GM23338 (cell line): ENCODE measurements around the gene CFAP77. TPM values are rescaled to one million over a fixed set of nuclear protein-coding genes. Genes with fewer than 3 reads are reported as not detected.
A peak's percentile ranks its signal among the peaks of the same experiment; 100 is the strongest.

Source experiments
- ATAC-seq: fragments of 200-7000 bp; cut with Tn5 transposase; 3 replicates; pipeline ENCODE4 v1.9.1; 2020
- DNase-seq: peaks from one replicate; pipeline ENCODE4 v3.0.0-alpha.2; 2015; ENCODE audit warnings: low spot score
- H2AFZ ChIP-seq: fragments of 200-600 bp; sonication (generic); 2 replicates; pipeline ENCODE4 v1.8.0; 2016; ENCODE audit warnings: antibody characterized with exemption, mild to moderate bottlenecking, moderate library complexity
- H3F3A ChIP-seq: fragments of 200-600 bp; sonication (generic); replicated peaks from 2 replicates; pipeline ENCODE4 v1.8.0; 2017; ENCODE audit warnings: antibody characterized with exemption, mixed run types, low read depth
- H3K27ac ChIP-seq: fragments of 200-600 bp; sonication (generic); 2 replicates; pipeline ENCODE4 v1.6.1; 2016; ENCODE audit warnings: low read depth
- H3K27me3 ChIP-seq: fragments of 200-600 bp; sonication (generic); 2 replicates; pipeline ENCODE4 v1.8.0; 2016; ENCODE audit warnings: mild to moderate bottlenecking, mixed run types, moderate library complexity; ENCODE audit not compliant: insufficient read depth
- H3K36me3 ChIP-seq: fragments of 200-600 bp; sonication (generic); 2 replicates; pipeline ENCODE4 v1.8.0; 2016; ENCODE audit warnings: mild to moderate bottlenecking; ENCODE audit not compliant: insufficient read depth
- H3K4me1 ChIP-seq: fragments of 200-600 bp; sonication (generic); 2 replicates; pipeline ENCODE4 v1.8.0; 2016; ENCODE audit warnings: mild to moderate bottlenecking, moderate library complexity; ENCODE audit not compliant: insufficient read depth
- H3K4me2 ChIP-seq: fragments of 200-600 bp; sonication (generic); 2 replicates; pipeline ENCODE4 v1.7.1; 2017; ENCODE audit warnings: mixed run types
- H3K4me3 ChIP-seq: fragments of 200-600 bp; sonication (generic); 2 replicates; pipeline ENCODE4 v1.6.1; 2016; ENCODE audit warnings: mixed run types
- H3K79me2 ChIP-seq: fragments of 200-600 bp; sonication (generic); replicated peaks from 2 replicates; pipeline ENCODE4 v1.8.0; 2017; ENCODE audit warnings: mild to moderate bottlenecking; ENCODE audit not compliant: insufficient read depth
- H3K9me2 ChIP-seq: fragments of 200-600 bp; sonication (generic); 2 replicates; pipeline ENCODE4 v1.8.0; 2017; ENCODE audit not compliant: insufficient read depth
- H4K20me1 ChIP-seq: fragments of 200-600 bp; sonication (generic); replicated peaks from 2 replicates; pipeline ENCODE4 v1.8.0; 2017; ENCODE audit warnings: mild to moderate bottlenecking; ENCODE audit not compliant: insufficient read depth
- H3K27ac Mint-ChIP-seq: 2 replicates; pipeline ENCODE4 v1.8.0; 2020; ENCODE audit warnings: inconsistent platforms, mild to moderate bottlenecking, moderate library complexity, mixed read lengths
- H3K27me3 Mint-ChIP-seq: 3 replicates; pipeline ENCODE4 v1.8.0; 2022; ENCODE audit warnings: low read depth, mild to moderate bottlenecking, moderate library complexity, mixed read lengths, inconsistent platforms; ENCODE audit not compliant: insufficient read depth, poor library complexity
- H3K36me3 Mint-ChIP-seq: 3 replicates; pipeline ENCODE4 v1.8.0; 2021; ENCODE audit warnings: low read depth, mild to moderate bottlenecking, inconsistent platforms, moderate library complexity, mixed read lengths
- H3K4me1 Mint-ChIP-seq: 3 replicates; pipeline ENCODE4 v1.8.0; 2020; ENCODE audit warnings: mild to moderate bottlenecking, inconsistent platforms, mixed read lengths
- H3K4me3 Mint-ChIP-seq: 3 replicates; pipeline ENCODE4 v1.8.0; 2021; ENCODE audit warnings: moderate library complexity, mild to moderate bottlenecking, inconsistent platforms, mixed read lengths
- H3K9me3 Mint-ChIP-seq: 3 replicates; pipeline ENCODE4 v1.8.0; 2020; ENCODE audit warnings: moderate library complexity, mild to moderate bottlenecking, inconsistent platforms, mixed read lengths
- EZH2 ChIP-seq: fragments of 200-600 bp; sonication (generic); IDR thresholded peaks from one replicate; pipeline ENCODE4 v1.8.0; 2017; ENCODE audit warnings: antibody characterized with exemption, mild to moderate bottlenecking, low read depth; ENCODE audit not compliant: unreplicated experiment
- EZH2phosphoT487 ChIP-seq: fragments of 200-600 bp; sonication (generic); IDR thresholded peaks from one replicate; pipeline ENCODE4 v1.8.1; 2018; ENCODE audit warnings: antibody characterized with exemption; ENCODE audit not compliant: unreplicated experiment
- JUNB ChIP-seq: IDR thresholded peaks from one replicate; pipeline ENCODE4 v1.6.1; 2016; ENCODE audit warnings: antibody characterized with exemption; ENCODE audit not compliant: unreplicated experiment
- NANOG ChIP-seq: IDR thresholded peaks from 2 replicates; pipeline ENCODE4 v1.6.1; 2016; ENCODE audit warnings: antibody characterized with exemption, borderline replicate concordance
- POLR2AphosphoS5 ChIP-seq: IDR thresholded peaks from 2 replicates; pipeline ENCODE4 v1.6.1; 2016; ENCODE audit warnings: antibody characterized with exemption, low read depth
- ZNF114 ChIP-seq: fragments of 250-450 bp; sonication (Bioruptor Pico); IDR thresholded peaks from 2 replicates; pipeline ENCODE4 v1.5.0; 2020; ENCODE audit warnings: mild to moderate bottlenecking, moderate library complexity
- ZNF331 ChIP-seq: fragments of 250-450 bp; sonication (Bioruptor Pico); IDR thresholded peaks from 2 replicates; pipeline ENCODE4 v1.5.0; 2020; ENCODE audit warnings: low read depth, mild to moderate bottlenecking, moderate library complexity
- ZNF462 ChIP-seq: fragments of 250-450 bp; sonication (Bioruptor Pico); IDR thresholded peaks from 2 replicates; pipeline ENCODE4 v1.5.0; 2020; ENCODE audit warnings: mild to moderate bottlenecking, moderate library complexity
- polyA plus RNA-seq: library from polyadenylated mRNA; unstranded; fragments of >200 nt; fragmentation: Nextera tagmentation; extraction: Ambion mirVana; gene quantifications from 2 replicates; pipeline ENCODE4 v1.2.1, GENCODE V29; 2016
- total RNA-seq: library from RNA; depleted of rRNA; stranded (reverse); fragments of >200 nt; shearing (Covaris generic); gene quantifications from 2 replicates; pipeline ENCODE4 v1.2.3, GENCODE V29; 2014
- TF ChIP-seq, protein P1 (sequence below): IDR thresholded peaks from one replicate; pipeline ENCODE4 v1.6.1; 2018; ENCODE audit warnings: antibody characterized with exemption; ENCODE audit not compliant: unreplicated experiment
- TF ChIP-seq, protein P2 (sequence below): IDR thresholded peaks from 2 replicates; pipeline ENCODE4 v1.6.1; 2016; ENCODE audit warnings: antibody characterized with exemption

CFAP77 gene
- total and polyA plus RNA-seq, 2 experiments from 2014 or later: 0.97 to 1.3 TPM

DNA sequence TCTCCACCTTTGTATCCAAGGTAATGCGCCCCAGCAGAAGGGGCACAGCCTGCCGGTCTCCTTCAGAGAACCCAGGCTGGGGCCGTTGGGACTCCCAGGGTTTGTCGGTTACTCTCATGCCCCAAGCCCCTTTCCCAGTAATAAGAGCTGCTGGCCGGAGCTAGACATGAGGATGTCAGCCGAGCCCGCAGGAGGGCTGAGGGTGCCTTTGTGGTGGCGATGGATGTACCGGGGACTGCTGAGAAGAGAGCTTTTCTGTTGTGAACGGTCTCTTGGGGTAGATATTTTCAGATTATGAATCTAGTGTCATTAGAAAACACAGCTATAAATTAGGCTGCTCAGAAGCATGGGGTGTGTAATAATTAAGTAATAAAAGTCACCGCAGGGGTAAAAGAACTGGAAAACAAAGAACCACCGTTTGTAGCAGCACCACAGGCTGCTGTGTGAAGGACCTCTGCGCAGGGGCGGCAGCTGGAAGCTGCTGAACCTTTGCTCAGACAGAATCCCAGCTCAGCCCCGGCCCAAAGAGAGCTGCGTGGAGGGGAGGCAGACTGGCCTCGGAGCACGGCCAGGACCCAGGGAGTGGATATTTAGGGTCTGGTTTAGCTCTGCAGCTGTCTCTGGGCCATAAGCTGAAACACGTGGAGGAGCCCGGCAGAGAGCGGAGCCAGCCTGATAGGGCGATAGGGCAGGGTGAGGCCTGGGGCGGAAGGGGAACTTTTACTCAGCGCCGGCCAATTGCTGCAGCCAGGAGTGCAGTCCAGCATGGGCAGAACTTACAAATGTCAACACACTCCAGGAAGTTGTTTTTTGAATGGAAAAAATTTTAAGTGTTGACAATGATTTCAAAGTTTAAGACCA lies 121.9 kb downstream of the CFAP77 start:
- Histone ChIP-seq H3K36me3 (no peaks in the 10 kb centered on the region), H4K20me1 (no peaks in the 10 kb centered on the region), H3K4me2 (no peak overlapping the region), H3K4me3 (no peak overlapping the region), H3K27me3 (no peaks in the 10 kb centered on the region), H3K27ac (no peak overlapping the region), H3K4me1 (peaks cover 12% of the 10 kb centered on the region; the same call in 1 of the 2 replicates), H3K79me2 (no peaks in the 10 kb centered on the region), H2AFZ (peak overlapping the region; percentile 75; the same call in 1 of the 2 replicates), H3F3A (no peaks in the 10 kb centered on the region), H3K9me2 (0 out of 2 replicates have a peak, but pooled peaks cover 4% of the 10 kb centered on the region)
- DNase-seq (no peak), ATAC-seq (peak; percentile 84)
- Mint-ChIP-seq H3K4me3 (no peak overlapping the region), H3K4me1 (peaks cover 4% of the 10 kb centered on the region; the same call in 2 of the 3 replicates), H3K9me3 (peaks cover 26% of the 10 kb centered on the region), H3K27me3 (peaks cover 10% of the 10 kb centered on the region), H3K36me3 (peaks cover 5% of the 10 kb centered on the region; the same call in 2 of the 3 replicates), H3K27ac (no peak overlapping the region)
- no peak for TF ChIP-seq NANOG
- no peak for TF ChIP-seq ZNF331
- no peak for TF ChIP-seq JUNB
- no peak for TF ChIP-seq ZNF462 (CRISPR knock-in tag)
- TF ChIP-seq EZH2phosphoT487: no peak
- TF ChIP-seq POLR2AphosphoS5: no peak
- no peak for TF ChIP-seq EZH2
- TF ChIP-seq, protein P1, sequence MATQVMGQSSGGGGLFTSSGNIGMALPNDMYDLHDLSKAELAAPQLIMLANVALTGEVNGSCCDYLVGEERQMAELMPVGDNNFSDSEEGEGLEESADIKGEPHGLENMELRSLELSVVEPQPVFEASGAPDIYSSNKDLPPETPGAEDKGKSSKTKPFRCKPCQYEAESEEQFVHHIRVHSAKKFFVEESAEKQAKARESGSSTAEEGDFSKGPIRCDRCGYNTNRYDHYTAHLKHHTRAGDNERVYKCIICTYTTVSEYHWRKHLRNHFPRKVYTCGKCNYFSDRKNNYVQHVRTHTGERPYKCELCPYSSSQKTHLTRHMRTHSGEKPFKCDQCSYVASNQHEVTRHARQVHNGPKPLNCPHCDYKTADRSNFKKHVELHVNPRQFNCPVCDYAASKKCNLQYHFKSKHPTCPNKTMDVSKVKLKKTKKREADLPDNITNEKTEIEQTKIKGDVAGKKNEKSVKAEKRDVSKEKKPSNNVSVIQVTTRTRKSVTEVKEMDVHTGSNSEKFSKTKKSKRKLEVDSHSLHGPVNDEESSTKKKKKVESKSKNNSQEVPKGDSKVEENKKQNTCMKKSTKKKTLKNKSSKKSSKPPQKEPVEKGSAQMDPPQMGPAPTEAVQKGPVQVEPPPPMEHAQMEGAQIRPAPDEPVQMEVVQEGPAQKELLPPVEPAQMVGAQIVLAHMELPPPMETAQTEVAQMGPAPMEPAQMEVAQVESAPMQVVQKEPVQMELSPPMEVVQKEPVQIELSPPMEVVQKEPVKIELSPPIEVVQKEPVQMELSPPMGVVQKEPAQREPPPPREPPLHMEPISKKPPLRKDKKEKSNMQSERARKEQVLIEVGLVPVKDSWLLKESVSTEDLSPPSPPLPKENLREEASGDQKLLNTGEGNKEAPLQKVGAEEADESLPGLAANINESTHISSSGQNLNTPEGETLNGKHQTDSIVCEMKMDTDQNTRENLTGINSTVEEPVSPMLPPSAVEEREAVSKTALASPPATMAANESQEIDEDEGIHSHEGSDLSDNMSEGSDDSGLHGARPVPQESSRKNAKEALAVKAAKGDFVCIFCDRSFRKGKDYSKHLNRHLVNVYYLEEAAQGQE: no peak
- TF ChIP-seq, protein P2, sequence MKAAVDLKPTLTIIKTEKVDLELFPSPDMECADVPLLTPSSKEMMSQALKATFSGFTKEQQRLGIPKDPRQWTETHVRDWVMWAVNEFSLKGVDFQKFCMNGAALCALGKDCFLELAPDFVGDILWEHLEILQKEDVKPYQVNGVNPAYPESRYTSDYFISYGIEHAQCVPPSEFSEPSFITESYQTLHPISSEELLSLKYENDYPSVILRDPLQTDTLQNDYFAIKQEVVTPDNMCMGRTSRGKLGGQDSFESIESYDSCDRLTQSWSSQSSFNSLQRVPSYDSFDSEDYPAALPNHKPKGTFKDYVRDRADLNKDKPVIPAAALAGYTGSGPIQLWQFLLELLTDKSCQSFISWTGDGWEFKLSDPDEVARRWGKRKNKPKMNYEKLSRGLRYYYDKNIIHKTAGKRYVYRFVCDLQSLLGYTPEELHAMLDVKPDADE: no peak
- TF ChIP-seq ZNF114 (CRISPR knock-in tag): no peak
